ENCODE data around the gene RACGAP1.

DNA sequence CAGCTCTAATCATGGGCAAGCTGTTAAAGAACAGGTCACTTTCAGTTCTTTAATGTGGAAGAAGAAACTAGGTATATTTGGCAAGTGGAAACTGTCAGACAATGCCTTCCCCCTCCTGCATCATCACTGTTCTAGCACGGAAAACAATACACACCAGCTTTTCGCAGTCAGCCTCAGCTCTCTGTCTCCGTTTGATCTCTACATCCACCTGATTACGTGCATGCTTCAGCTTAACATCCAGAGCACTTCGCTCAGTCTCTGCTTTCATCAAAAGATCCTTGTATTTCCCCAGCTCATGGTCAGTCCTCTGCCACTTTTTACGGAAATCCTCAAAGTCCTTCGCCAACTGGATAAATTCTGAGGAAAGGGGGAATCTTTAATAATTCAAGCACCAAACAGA, 19.0 kb downstream of the RACGAP1 start:
- no peak for TF ChIP-seq TOX (CRISPR knock-in tag; IDR thresholded peaks at IDR 0.05; ENCODE audit: borderline replicate concordance)
- TF ChIP-seq ZFP3 (CRISPR knock-in tag; IDR thresholded peaks at IDR 0.05) = no peak
- TF ChIP-seq ZNF565 (CRISPR knock-in tag; conservative IDR thresholded peaks at IDR 0.05; ENCODE audit: low read depth) = no peak
- no peak for TF ChIP-seq ARNTL (CRISPR knock-in tag; IDR thresholded peaks at IDR 0.05; ENCODE audit: borderline replicate concordance, low read depth)
- no peak for TF ChIP-seq ISL1 (CRISPR knock-in tag; IDR thresholded peaks at IDR 0.05)
- no peak for TF ChIP-seq SNAI2 (CRISPR knock-in tag; IDR thresholded peaks at IDR 0.05)
- no peak for TF ChIP-seq CSDC2 (CRISPR knock-in tag; IDR thresholded peaks at IDR 0.05)
- no peak for TF ChIP-seq ZC3H10 (CRISPR knock-in tag; IDR thresholded peaks at IDR 0.05)
